Inflammatory macrophage (primary cell): ENCODE data around the gene ADRA2C.

Experiments
- DNase-seq, 2 donors: peaks; one replicate each; pipeline ENCODE4 v3.0.0-alpha.2; 2020 to 2022

The ADRA2C gene

DNA sequence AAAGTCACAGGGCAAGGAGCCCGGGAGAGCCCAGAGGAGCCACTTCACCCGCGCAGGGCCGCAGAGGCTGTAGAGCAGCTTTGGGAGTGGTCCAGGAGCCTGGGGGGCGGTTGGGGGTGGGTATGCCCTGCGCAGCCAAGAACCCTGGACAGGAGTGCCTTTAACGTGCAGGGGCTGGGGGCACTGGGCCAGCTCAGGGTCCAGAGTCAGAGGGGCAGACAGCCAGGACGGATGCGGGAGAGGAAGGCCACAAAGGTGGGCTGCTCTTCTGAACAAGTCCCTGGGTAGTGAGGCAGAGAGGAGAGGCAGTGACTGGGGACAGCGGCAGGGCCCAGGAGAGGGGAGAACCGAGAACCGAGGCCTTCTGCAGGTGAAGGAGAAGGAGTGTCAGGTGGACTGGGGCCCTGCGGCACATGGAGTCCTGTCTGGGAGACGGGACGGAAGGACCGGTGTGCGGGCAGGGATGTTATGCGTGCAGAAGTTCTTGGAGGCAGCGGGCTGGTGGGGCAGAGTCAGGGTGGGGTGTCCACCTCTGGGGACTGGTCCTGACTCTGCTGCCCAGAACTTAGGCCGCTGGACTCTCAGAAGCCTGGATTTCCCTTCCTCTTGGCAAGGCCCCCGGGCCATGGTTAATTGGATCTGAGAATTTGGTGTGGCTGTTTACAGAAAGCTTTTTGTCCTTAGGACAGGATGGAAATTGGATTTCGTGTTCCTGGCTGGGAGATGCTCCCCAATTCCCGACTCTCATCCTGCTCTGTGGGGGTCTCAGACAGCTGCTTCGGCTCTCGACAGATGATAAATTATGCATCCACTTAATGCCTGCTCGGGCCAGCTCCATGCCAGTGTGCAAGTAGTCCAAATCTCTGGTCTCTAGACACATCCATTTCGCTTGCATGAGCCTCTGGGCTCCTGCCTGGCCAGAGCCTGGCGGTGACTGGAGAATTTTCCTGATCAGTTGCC, 31.9 kb downstream of the ADRA2C start:
- DNase-seq = no peak

DNA sequence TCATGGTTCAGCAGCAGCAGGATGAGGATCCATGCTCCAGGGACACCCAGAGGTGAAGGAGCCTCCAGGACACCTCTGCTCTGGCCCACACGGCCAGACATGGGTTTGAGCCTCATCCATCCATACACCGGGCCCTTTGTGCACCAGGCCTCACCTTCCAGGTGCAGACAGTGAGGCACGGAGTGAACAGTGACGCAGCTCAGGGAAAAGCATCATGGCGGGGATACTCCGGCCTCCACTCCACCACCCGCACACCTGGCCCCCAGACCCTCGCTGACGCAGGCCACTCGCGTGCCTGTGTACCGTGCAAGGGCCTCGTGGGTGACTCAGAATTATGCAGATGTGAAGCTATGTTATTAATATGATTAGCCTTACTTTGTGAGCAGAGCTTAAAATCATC, 33.3 kb downstream of the ADRA2C start:
- DNase-seq = no peak

GRCh38 chr4:3800351-3800750, 34.2 kb downstream of the ADRA2C start:
- DNase-seq = no peak

DNA sequence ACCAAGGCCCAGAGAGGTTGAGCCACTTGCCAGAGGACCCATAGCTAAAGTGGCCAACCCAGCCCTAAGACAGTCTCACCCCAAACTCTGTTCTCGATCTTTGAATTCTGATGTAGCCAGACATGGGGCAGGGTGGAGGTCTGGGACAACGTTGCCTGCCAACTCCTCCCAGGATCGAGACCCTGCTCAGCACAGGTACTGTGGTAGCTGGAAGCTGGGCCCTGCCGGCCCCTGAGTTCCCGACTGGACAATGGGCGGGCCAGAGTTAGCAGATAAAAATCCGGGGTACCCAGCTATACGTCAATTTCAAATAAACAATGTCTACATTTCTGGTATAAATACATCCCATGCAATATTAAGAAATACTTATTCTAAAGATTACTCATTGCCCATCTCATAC, 35.3 kb downstream of the ADRA2C start:
- DNase-seq = no peak

- DNase-seq = no peak
Measured at GRCh38 chr4:3801931-3802550, 35.9 kb downstream of the ADRA2C start.

DNA sequence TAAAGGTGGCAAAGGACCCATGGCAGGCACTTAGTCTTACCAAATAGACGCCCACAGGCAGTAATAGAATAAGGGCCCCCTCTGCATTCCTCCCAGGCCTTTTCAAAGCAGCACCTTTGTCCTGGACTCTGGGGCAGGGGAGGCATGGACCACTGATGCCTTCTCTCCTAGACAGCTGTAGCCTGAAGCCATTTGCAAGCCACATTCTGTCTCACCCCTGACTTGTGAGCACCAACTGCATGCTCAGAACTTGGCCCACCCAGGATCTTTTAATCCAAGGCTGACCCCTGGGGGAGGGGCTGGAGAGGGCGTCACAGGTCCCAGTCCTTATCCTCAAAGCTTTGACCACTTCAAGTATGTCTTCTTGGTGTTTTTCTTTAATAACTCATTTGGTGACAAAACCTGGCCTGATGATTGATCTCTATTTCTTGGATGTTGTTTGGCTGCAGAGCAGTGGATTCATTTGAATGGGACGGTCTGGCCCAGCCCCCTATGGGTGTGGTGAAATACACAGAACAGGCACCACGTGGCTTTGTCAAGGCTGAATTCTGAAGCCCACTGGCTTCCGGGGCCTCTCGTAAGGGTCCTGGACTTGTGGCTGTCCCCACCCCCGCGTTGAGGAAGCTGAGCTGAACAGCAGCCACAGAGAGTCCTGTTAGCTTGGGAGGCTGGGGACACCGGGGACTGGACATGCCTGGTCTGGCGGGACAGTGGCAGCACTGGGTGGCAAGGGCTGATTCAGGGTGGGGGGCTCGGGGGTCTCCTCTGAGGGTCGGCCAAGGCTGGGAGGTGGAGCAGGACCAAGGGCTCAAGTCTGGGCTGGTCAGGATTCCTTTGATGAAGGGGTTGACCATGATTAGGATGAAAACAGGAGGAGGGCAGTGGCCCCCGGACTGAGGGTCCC, 36.6 kb downstream of the ADRA2C start:
- DNase-seq = no peak

DNA sequence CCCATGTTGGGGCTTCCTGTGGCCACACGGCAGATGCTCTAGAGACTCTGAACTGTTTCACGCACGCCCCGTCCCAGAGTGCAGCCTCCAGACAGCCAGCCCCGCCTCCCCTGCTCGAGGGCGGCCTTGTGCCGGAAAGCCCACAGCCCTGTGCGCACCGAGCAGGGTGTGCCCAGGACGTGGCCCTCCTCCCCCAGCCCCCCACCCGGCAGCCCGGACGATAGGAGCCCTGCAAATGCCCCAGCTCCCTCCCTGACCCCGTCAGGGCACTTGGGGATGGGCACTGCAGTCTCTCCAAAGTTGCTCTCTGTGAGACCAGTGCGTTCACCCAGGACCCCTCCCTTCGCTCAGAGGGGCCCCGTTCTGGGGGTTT, 37.3 kb downstream of the ADRA2C start:
- no peak for DNase-seq

- DNase-seq = no peak
Measured at GRCh38 chr4:3803946-3804345, 37.8 kb downstream of the ADRA2C start.

GRCh38 chr4:3805026-3805425, 38.8 kb downstream of the ADRA2C start:
- DNase-seq = no peak

- DNase-seq = no peak
Measured at GRCh38 chr4:3805731-3806130, 39.5 kb downstream of the ADRA2C start.

GRCh38 chr4:3807311-3807710, 41.1 kb downstream of the ADRA2C start:
- DNase-seq = no peak

- DNase-seq = no peak
Measured at GRCh38 chr4:3807822-3808496, 41.8 kb downstream of the ADRA2C start.

- DNase-seq = no peak
Measured at GRCh38 chr4:3808597-3808996, 42.4 kb downstream of the ADRA2C start.

- no peak for DNase-seq
Measured at GRCh38 chr4:3809028-3809427, 42.8 kb downstream of the ADRA2C start.

- no peak for DNase-seq
Measured at GRCh38 chr4:3809451-3810110, 43.4 kb downstream of the ADRA2C start.

DNA sequence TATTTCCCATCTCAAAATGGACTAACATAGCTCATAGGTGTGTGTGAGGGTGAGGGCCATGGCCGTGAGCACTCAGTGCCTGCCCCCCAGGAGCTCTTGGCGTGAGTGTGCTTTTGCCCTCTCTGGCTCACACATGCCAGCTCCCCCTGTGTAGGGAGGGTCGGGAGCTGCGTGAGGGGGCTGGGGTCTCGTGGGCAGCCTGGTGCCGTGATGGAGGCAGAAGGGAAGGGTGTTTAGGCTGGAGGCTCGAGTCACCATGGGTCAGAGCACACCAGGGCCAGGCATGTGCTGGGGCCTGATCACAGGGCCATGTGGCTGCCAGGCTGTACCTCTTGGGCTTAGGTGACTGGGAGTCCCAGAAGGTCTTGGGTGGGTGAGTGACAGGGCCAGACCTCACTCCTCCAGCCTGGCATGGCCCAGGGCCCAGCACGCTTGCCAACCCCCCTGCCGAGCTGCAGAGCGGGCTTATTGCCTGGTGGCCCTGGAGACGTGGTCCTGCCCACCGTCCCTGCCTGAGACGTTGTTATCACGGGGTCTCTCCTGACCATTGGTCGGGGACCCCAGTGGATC, 44.0 kb downstream of the ADRA2C start:
- DNase-seq = no peak

DNA sequence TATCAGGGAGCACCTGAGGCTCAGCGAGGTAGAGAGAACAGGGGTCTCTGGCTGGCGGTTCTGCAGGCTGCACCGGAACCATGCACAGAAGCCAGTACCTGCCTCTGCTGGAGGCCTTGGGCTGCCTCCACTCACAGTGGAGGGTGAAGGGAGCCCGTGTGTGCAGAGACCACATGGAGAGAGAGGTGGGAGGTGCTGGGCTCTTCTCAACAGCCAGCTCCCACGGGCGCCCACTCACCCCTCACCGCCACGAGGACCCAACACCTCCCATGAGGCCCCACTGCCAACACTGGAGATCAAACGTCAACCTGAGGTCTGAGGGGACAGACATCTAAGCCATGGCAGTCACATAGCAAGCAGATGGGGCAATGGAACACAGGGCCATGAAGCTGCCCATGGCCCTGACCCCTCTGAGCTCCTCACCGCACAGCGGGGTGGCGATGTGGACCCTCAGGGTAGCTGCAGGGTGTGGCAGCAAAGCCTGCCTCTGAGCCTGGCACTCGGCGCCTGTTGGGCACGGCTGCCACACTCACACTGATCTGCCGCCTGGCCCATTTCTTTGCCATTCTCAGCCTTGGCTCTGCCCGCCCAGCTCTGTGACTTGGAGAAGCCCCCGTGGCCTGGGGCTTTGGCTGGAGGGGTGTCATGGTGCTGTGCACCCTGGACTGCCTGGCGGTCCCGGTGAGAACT, 44.8 kb downstream of the ADRA2C start:
- no peak for DNase-seq

DNA sequence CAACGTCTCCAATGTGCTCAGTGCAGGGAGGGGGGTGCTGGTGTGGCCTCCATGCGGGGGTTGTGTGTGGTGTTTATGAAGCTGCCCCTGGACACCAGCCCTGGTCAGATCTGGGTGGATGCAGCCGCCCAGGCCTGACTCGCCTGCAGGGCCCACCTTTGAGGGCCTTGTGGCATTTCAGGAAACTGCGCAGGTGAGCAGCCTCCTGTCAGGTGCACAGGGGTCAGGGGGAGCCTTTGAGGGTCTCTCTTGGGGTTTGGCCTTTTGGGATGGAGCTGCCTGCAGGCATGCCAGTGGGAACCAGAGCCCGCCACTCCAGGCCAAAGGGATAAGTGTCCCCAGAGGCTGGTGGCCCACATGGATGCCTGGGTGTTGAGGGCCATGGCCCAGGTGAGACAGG, 45.4 kb downstream of the ADRA2C start:
- DNase-seq = no peak

DNA sequence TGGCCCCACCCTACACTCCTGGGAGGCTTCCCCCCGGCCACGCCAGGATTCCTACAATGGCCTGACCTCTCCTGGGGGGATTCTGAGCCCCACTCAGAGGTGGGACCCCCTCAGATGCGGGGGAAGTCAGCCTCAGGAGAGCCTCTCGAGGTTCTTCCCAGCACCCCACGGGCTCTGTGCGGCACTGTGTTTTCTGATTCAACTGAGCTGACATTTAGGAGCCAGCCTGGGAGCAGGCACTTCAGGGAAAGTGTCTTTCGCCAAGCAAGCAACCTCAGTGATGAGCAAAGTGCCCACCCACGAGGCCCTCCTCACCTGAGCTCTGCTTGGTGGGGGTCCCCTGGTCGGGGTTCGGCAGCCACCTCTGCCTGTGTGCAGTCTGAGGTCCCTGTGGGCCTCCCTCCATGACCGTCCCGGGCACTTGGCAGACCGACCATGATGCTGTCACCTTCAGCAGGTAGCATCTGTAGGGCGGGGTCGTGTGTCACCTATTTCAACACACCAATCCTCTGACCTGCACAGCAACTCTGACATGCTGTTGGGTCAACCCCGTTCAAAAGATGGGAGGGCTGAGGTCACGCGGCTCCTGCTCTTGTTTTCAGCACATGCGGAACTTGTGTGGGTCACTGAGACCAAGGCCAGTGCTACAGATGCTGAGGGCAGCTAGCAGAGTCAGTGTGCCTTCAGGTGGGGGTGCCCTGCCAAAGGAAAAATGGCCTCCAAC, 46.2 kb downstream of the ADRA2C start:
- DNase-seq = no peak
